ENCODE data around the gene THPO. TPM values are rescaled to one million over a fixed set of nuclear protein-coding genes. Genes with fewer than 3 reads are reported as not detected.

THPO gene
- total RNA-seq, 2 donors from 2014 or later = not detected

DNA sequence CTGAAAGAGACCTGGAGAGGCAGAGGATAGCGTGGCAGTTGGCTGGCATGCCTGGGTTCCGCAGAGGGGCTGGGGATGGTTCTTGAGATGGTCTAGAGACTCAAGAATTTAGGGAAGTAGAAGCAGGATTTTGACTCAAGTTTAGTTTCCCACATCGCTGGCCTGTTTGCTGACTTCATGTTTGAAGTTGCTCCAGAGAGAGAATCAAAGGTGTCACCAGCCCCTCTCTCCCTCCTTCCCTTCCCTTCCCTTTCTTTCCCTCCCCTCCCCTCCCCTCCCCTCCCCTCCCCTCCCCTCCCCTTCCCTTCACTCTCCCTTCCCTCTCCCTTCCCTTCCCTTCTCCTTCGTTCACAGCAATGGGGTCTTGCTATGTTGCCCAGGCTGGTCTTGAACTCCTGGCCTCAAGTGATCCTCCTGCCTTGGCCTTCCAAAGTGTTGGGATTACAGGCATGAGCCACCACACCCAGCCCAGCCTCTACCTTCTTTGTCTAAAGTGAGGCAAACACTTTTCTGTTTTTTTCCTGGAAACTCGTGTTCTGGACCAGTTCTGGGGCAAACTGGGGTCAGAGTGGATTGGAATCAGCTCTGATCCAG is 12.0 kb upstream of the THPO start:
- Mint-ChIP-seq H3K4me1 (no peaks in the 10 kb centered on the region), H3K36me3 (ENCODE audit: low read depth) (no peaks in the 10 kb centered on the region), H3K9me3 (no peaks in the 10 kb centered on the region), H3K27ac (no peak overlapping the region), H3K27me3 (peaks cover 19% of the 10 kb centered on the region), H3K4me3 (no peak overlapping the region)
- no peak for ATAC-seq (replicated peaks)

DNA sequence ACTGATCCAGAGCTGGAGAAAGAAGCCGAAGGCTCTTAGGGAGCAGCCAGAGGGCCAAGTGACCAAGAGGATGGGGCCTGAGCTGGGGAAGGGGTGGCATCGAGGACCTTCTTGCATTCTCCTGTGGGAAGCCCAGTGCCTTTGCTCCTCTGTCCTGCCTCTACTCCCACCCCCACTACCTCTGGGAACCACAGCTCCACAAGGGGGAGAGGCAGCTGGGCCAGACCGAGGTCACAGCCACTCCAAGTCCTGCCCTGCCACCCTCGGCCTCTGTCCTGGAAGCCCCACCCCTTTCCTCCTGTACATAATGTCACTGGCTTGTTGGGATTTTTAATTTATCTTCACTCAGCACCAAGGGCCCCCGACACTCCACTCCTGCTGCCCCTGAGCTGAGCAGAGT is 11.4 kb upstream of the THPO start:
- H3K4me3 Mint-ChIP-seq = no peak overlapping the region
- no peaks in the 10 kb centered on the region for H3K36me3 Mint-ChIP-seq (ENCODE audit: low read depth)
- peaks cover 22% of the 10 kb centered on the region for H3K27me3 Mint-ChIP-seq
- ATAC-seq (replicated peaks) = no peak
- no peaks in the 10 kb centered on the region for H3K9me3 Mint-ChIP-seq
- no peaks in the 10 kb centered on the region for H3K4me1 Mint-ChIP-seq
- H3K27ac Mint-ChIP-seq = no peak overlapping the region

DNA sequence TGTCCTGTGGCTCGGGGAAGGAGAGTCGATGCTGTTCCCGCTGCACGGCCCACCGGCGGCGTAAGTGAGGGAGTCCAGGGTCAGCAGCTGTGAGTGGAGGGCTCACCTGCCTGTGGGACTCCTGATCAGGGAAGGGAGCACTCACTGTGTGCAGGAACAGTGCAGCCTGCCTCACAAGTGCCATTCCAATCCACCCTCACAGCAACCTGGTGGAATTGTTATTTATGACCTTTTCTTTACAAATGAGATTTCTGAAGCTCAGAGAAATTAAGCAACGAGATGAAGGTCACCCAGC is 10.9 kb upstream of the THPO start:
- no peak for ATAC-seq (replicated peaks)
- Mint-ChIP-seq H3K9me3 (no peaks in the 10 kb centered on the region), H3K27ac (no peak overlapping the region), H3K4me3 (no peak overlapping the region), H3K27me3 (peaks cover 22% of the 10 kb centered on the region), H3K36me3 (ENCODE audit: low read depth) (no peaks in the 10 kb centered on the region), H3K4me1 (no peaks in the 10 kb centered on the region)

DNA sequence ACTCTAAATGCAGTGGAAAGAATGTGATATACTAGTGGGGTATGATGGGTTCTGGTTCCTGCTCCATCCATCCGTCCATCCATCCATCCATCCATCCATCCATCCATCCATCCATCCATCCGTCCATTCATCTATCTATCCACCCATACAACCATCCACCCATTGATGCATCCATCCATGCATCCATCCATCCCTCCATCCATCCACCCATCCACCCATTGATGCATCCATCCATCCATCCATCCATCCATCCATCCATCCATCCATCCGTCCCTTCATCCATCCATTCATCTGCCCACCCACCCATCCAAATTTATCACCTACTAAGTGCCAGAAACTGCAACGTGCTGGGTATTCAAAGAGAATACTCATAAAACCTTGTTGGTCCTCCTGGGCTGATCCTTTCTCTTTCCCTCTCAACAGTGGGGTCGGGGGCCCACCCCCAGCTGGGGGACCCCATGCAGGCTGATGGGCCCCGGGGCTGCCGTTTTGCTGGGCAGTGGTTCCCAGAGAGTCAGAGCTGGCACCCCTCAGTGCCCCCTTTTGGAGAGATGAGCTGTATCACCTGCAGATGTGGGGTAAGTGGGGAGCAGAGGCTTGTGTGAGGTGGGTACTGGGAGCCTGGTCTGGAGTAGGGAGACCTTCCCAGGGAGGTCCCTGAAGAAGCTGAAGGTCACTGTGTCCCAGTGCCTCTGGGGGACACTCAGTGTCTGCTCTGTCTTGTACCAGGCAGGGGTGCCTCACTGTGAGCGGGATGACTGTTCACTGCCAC is 10.3 kb upstream of the THPO start:
- Mint-ChIP-seq H3K27ac (no peak overlapping the region), H3K4me3 (no peak overlapping the region), H3K9me3 (no peaks in the 10 kb centered on the region), H3K27me3 (peaks cover 22% of the 10 kb centered on the region), H3K4me1 (no peaks in the 10 kb centered on the region), H3K36me3 (ENCODE audit: low read depth) (no peaks in the 10 kb centered on the region)
- ATAC-seq (replicated peaks) = no peak

DNA sequence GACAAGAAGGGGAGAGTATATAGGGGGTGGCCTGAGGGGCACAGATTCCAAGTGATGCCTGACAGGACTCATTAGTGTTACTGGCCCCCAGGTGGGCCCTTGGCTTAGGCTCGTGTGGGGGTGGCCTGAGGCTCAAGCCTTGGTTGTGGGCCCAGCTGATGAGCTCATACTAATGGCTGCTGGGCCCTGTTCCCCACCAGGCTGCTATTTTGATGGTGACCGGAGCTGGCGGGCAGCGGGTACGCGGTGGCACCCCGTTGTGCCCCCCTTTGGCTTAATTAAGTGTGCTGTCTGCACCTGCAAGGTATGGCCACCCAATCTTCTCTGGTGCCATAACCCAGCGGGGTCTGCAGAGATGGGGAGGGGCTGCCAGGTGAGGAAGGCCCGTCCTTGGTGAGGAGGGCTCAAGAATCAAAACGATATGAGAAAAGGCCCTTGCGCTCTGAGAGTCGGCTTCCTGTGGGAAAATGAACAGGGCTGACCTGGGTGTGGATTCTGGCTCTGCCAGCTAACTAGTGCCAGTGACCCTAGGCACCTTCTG is 9.2 kb upstream of the THPO start:
- peaks cover 28% of the 10 kb centered on the region for H3K27me3 Mint-ChIP-seq
- H3K4me3 Mint-ChIP-seq = no peak overlapping the region
- H3K4me1 Mint-ChIP-seq = no peaks in the 10 kb centered on the region
- H3K36me3 Mint-ChIP-seq (ENCODE audit: low read depth) = no peaks in the 10 kb centered on the region
- no peak overlapping the region for H3K27ac Mint-ChIP-seq
- H3K9me3 Mint-ChIP-seq = no peaks in the 10 kb centered on the region
- ATAC-seq (replicated peaks) = no peak

DNA sequence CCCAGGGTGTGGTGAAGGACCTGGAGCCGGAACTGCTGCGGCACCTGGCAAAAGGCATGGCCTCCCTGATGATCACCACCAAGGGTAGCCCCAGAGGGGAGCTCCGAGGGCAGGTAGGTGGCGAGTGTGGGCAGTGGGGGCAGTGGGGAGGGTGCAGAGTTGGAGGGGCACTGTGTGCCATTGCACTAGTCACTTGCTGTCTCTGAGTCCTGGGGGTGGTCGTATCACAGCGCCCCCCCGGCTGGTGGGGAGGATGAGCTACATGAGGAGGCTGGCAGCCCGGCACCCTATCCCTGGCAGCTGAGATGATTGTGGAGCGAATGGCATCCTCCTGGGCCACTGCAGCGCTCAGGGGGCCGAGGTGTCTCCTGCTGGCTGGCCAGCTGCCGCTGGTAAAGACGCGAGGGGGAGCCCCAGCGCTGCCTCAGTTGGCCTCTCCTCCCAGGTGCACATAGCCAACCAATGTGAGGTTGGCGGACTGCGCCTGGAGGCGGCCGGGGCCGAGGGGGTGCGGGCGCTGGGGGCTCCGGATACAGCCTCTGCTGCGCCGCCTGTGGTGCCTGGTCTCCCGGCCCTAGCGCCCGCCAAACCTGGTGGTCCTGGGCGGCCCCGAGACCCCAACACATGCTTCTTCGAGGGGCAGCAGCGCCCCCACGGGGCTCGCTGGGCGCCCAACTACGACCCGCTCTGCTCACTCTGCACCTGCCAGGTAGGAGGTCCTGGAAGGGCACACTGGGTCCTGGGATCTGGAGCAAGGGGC is 8.2 kb upstream of the THPO start:
- H3K27me3 Mint-ChIP-seq = peaks cover 34% of the 10 kb centered on the region
- H3K4me1 Mint-ChIP-seq = no peaks in the 10 kb centered on the region
- H3K4me3 Mint-ChIP-seq = no peak overlapping the region
- ATAC-seq (replicated peaks) = no peak
- H3K27ac Mint-ChIP-seq = no peak overlapping the region
- H3K36me3 Mint-ChIP-seq (ENCODE audit: low read depth) = no peaks in the 10 kb centered on the region
- H3K9me3 Mint-ChIP-seq = no peaks in the 10 kb centered on the region

DNA sequence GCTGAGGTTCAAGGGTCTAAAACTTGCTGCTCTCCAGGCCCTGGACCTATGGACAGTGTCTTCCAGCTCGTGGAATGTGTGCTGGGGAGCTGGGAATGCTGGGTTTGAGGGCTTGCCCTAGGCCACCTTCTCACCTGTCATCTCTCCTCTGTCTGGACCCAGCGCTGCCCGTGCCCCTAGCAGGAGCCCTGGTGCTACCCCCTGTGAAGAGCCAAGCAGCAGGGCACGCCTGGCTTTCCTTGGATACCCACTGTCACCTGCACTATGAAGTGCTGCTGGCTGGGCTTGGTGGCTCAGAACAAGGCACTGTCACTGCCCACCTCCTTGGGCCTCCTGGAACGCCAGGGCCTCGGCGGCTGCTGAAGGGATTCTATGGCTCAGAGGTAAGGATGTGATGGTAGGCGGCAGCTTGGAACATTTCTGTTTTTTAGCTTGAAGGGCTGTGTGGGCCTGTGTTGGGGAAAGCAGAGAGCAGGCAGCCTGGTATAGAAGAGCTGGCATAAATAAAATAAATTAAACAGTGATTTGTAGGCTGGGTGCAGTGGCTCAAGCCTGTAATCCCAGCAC is 6.9 kb upstream of the THPO start:
- H3K9me3 Mint-ChIP-seq = no peaks in the 10 kb centered on the region
- no peaks in the 10 kb centered on the region for H3K4me1 Mint-ChIP-seq
- no peak overlapping the region for H3K27ac Mint-ChIP-seq
- ATAC-seq (replicated peaks) = no peak
- no peak overlapping the region for H3K4me3 Mint-ChIP-seq
- H3K36me3 Mint-ChIP-seq (ENCODE audit: low read depth) = no peaks in the 10 kb centered on the region
- peaks cover 26% of the 10 kb centered on the region for H3K27me3 Mint-ChIP-seq

DNA sequence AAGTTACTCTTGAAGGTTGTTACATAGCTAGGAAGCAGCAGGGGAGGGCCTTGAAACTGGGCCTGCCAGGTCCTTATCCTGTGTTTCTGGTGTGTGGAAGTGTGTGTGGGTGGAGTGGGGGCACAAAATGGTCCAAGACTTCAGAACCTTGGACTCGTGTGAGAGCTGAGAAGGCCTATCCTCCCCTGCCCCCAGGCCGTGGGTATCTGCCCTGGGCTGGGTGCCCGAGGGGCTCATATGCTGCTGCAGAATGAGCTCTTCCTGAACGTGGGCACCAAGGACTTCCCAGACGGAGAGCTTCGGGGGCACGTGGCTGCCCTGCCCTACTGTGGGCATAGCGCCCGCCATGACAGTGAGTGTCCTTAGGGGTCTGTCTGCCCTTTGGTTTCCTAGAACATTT is 6.3 kb upstream of the THPO start:
- Mint-ChIP-seq H3K27ac (no peak overlapping the region), H3K36me3 (ENCODE audit: low read depth) (no peaks in the 10 kb centered on the region), H3K27me3 (peaks cover 27% of the 10 kb centered on the region), H3K4me3 (no peak overlapping the region), H3K9me3 (no peaks in the 10 kb centered on the region), H3K4me1 (no peaks in the 10 kb centered on the region)
- ATAC-seq (replicated peaks) = no peak

DNA sequence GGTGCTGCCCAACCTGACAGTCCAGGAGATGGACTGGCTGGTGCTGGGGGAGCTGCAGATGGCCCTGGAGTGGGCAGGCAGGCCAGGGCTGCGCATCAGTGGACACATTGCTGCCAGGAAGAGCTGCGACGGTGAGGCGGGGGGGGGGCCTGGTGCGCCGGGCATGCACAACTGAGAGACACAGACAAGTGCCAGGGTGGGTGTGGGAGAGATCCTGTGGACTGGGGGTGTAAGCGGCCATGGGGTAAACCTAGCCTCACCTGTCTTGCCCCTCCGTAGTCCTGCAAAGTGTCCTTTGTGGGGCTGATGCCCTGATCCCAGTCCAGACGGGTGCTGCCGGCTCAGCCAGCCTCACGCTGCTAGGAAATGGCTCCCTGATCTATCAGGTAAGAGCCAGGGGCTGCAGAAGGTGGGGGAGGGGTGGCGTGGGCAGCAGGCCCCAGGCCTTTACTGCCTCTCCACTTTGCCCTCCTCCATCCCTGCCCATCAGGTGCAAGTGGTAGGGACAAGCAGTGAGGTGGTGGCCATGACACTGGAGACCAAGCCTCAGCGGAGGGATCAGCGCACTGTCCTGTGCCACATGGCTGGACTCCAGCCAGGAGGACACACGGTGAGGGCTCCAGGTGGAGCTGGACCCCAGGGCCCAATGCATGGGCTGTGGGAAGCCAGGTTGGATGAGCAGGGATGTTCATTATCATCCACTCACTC is 5.2 kb upstream of the THPO start:
- no peaks in the 10 kb centered on the region for H3K9me3 Mint-ChIP-seq
- no peak overlapping the region for H3K4me3 Mint-ChIP-seq
- no peak for ATAC-seq (replicated peaks)
- peaks cover 36% of the 10 kb centered on the region for H3K27me3 Mint-ChIP-seq
- H3K4me1 Mint-ChIP-seq = no peaks in the 10 kb centered on the region
- no peak overlapping the region for H3K27ac Mint-ChIP-seq
- H3K36me3 Mint-ChIP-seq (ENCODE audit: low read depth) = no peaks in the 10 kb centered on the region

DNA sequence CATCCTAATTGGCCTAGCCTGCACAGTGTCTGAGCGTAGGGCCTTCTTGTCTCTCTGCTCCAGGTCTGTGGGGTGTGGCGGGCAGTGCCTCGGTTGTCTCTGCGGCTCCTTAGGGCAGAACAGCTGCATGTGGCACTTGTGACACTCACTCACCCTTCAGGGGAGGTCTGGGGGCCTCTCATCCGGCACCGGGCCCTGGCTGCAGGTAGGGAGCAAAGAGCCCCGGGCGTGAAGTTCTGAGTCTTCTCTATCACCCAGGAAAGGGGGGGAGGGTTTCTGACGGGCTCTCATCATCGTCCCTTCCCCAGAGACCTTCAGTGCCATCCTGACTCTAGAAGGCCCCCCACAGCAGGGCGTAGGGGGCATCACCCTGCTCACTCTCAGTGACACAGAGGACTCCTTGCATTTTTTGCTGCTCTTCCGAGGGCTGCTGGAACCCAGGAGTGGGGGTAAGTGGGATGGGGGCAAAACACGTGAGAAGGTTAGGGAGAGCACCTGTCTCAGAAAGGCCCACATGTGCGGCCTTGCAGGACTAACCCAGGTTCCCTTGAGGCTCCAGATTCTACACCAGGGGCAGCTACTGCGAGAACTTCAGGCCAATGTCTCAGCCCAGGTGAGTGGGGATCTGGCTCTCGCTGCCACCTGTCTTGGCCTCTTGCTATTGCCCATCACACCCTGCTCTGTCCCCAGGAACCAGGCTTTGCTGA is 4.5 kb upstream of the THPO start:
- ATAC-seq (replicated peaks) = no peak
- Mint-ChIP-seq H3K36me3 (ENCODE audit: low read depth) (no peaks in the 10 kb centered on the region), H3K4me3 (no peak overlapping the region), H3K4me1 (no peaks in the 10 kb centered on the region), H3K27ac (no peak overlapping the region), H3K27me3 (peaks cover 37% of the 10 kb centered on the region), H3K9me3 (no peaks in the 10 kb centered on the region)

DNA sequence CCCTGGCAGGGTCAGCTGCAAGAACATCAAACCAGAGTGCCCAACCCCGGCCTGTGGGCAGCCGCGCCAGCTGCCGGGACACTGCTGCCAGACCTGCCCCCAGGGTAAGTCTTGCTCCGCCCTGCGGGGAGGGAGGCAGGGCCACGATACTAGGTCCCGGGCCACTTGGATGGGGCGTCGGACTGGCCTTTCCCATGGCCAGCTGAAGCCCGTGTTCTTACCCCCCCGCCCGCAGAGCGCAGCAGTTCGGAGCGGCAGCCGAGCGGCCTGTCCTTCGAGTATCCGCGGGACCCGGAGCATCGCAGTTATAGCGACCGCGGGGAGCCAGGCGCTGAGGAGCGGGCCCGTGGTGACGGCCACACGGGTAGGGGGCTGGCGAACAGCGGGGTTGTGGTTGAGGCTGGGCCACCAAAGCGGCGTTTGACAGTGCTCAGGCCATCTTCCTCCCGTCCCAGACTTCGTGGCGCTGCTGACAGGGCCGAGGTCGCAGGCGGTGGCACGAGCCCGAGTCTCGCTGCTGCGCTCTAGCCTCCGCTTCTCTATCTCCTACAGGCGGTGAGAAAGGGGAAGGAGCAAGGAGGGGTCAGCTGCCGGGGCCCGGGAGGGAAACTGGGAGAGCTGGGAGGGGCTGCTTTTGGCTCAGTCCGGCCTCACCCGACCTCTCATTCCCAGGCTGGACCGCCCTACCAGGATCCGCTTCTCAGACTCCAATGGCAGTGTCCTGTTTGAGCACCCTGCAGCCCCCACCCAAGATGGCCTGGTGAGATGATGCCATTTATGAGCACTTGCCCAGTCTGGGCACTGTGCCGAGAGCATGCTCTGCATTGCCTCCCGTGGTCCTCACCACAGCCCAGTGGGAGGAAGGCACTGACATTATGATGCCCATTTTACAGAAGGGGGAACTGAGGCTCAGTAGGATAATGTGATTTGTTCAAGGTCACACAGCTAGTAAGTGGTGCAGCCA is 3.5 kb upstream of the THPO start:
- ATAC-seq (replicated peaks) = peak; percentile 13
- H3K4me3 Mint-ChIP-seq = peak overlapping the region; percentile 49
- H3K27me3 Mint-ChIP-seq = peaks cover 43% of the 10 kb centered on the region
- H3K36me3 Mint-ChIP-seq (ENCODE audit: low read depth) = no peaks in the 10 kb centered on the region
- no peaks in the 10 kb centered on the region for H3K4me1 Mint-ChIP-seq
- H3K27ac Mint-ChIP-seq = no peak overlapping the region
- H3K9me3 Mint-ChIP-seq = no peaks in the 10 kb centered on the region

DNA sequence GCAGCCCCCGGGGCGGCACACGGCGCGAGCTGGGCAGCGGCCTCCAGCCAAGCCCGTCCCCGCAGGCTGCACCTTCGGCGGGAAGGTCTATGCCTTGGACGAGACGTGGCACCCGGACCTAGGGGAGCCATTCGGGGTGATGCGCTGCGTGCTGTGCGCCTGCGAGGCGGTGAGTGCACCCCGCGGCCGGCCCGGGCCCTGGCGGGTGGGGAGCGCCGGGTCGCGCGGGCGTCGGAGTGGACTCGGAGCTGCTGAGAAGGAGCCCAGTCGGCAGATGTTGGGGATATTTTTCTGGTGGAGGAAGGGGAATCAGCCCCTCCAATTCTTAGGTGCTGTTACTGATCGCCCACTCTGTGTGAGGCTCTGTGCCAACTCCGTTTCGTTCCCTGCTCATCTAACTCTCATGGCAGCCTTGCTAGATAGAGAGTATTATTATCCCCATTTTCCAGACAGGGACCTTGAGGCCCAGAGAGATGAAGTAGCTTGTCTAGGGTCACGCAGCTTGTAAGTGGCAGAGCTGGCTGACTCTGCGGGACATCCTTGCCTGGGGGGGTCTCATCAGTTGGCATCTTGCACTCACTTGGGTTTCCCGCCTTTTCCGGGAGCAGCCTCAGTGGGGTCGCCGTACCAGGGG is 2.7 kb upstream of the THPO start:
- H3K4me1 Mint-ChIP-seq = no peaks in the 10 kb centered on the region
- H3K36me3 Mint-ChIP-seq (ENCODE audit: low read depth) = no peaks in the 10 kb centered on the region
- ATAC-seq (replicated peaks) = peak; percentile 43
- H3K9me3 Mint-ChIP-seq = no peaks in the 10 kb centered on the region
- no peak overlapping the region for H3K27ac Mint-ChIP-seq
- H3K4me3 Mint-ChIP-seq = peak overlapping the region; percentile 49
- peaks cover 44% of the 10 kb centered on the region for H3K27me3 Mint-ChIP-seq
